Activated naive CD4-positive, alpha-beta T cell treated with anti-CD3 and anti-CD28 coated beads, Interleukin-2, amount 50 U/mL, for 24 hours (primary cell): Measurements from ENCODE around the gene CREB3L1.
A peak's percentile ranks its signal among the peaks of the same experiment; 100 is the strongest.

Experiments used
- H3K27ac Mint-ChIP-seq: one replicate; pipeline ENCODE4 v1.8.0; 2021; ENCODE audit warnings: mild to moderate bottlenecking, mixed read lengths
- H3K27me3 Mint-ChIP-seq: one replicate; pipeline ENCODE4 v1.8.0; 2021; ENCODE audit warnings: mixed read lengths
- H3K36me3 Mint-ChIP-seq: one replicate; pipeline ENCODE4 v1.8.0; 2021; ENCODE audit warnings: mixed read lengths
- H3K4me1 Mint-ChIP-seq: one replicate; pipeline ENCODE4 v1.8.0; 2021; ENCODE audit warnings: mixed read lengths
- H3K4me3 Mint-ChIP-seq: one replicate; pipeline ENCODE4 v1.8.0; 2021; ENCODE audit warnings: mild to moderate bottlenecking, mixed read lengths
- H3K9me3 Mint-ChIP-seq: one replicate; pipeline ENCODE4 v1.8.0; 2021; ENCODE audit warnings: mixed read lengths

The CREB3L1 gene

DNA sequence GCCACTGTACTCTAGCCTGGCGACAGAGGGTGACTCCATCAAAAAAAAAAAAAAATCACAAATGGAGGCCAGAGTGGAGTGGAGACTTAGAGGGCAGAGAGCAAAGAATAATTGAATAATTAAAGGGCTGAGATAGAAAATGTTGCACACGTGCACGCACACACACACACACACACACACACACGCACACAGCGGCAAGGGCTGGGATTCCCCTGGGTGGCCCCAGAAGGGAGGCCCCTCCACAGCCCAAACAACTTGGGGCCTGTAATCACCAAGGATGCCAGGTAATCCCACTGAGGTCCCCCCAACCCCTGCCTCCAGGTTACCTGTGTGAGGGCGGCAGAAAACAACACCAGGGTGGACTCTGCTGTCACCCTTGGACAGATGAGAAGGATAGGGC lies 57.8 kb downstream of the CREB3L1 start:
- H3K4me3 Mint-ChIP-seq, result peak overlapping the region; percentile 11
- H3K27me3 Mint-ChIP-seq, result no peaks in the 10 kb centered on the region
- H3K4me1 Mint-ChIP-seq, result peaks cover 86% of the 10 kb centered on the region
- H3K9me3 Mint-ChIP-seq, result no peaks in the 10 kb centered on the region
- H3K27ac Mint-ChIP-seq, result peak overlapping the region; percentile 83
- no peaks in the 10 kb centered on the region for H3K36me3 Mint-ChIP-seq

DNA sequence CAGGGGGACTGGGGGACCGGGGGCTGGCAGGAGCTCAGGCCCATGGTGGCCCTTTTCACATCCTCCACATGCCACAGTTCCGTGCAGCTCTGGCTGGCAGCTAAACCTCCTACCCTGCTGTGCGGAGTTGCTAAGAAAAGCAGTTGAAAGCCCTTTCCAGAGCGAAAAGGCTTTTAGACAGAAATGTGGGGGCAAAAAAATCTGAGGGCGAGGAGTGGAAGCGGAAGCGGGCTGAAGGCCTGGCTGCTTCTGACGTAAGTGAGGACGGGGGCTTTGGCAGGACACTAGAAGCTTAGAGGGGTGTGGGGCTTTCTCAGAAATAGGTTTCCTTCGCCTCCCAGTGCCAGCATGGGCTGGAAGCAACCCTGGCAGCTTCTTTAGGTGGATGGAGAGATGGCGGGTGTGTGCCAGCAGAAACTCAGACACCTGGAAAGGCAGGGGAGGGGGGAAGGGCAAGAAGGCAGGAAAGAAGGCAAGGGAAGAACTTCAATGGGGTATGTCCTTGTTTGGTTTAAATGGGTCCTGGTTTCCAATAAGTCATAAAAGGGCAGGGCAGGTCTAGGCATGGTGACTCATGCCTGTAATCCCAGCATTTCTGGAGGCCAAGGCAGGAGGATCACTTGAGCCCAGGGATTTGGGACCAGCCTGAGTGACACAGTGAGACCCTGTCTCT lies 58.6 kb downstream of the CREB3L1 start:
- H3K27ac Mint-ChIP-seq, result peak overlapping the region; percentile 92
- H3K27me3 Mint-ChIP-seq, result no peaks in the 10 kb centered on the region
- no peaks in the 10 kb centered on the region for H3K9me3 Mint-ChIP-seq
- peak overlapping the region; percentile 16 for H3K4me3 Mint-ChIP-seq
- no peaks in the 10 kb centered on the region for H3K36me3 Mint-ChIP-seq
- H3K4me1 Mint-ChIP-seq, result peaks cover 81% of the 10 kb centered on the region

DNA sequence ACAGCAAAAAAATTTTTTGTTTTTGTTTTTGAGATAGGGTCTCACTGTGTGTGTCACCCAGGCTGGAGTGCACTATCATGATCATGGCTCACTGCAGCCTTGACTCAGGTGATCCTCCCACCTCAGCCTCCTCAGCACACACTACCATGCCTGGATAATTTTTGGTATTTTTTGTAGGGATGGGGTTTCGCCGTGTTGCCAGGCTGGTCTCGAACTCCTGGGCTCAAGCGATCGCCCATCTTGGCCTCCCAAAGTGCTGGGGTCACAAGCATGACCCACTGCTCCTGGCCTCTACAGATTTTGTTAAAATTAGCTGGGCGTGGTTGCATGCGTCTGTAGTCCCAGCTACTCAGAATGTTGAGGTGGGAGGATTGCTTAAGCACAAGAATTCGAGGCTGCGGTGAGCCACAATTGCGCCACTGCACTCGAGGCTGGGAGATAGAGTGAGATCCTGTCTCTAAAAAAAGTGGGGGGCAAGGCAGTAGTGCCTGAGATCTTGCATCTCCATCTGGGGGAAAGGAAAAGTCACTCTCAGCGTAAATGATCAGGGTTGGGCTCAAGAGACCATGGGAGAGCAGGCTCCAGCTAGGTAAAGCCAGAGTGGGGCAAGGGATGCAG lies 59.2 kb downstream of the CREB3L1 start:
- no peaks in the 10 kb centered on the region for H3K36me3 Mint-ChIP-seq
- H3K4me3 Mint-ChIP-seq, result no peak overlapping the region
- H3K27me3 Mint-ChIP-seq, result no peaks in the 10 kb centered on the region
- no peaks in the 10 kb centered on the region for H3K9me3 Mint-ChIP-seq
- peaks cover 81% of the 10 kb centered on the region for H3K4me1 Mint-ChIP-seq
- peak overlapping the region; percentile 51 for H3K27ac Mint-ChIP-seq

DNA sequence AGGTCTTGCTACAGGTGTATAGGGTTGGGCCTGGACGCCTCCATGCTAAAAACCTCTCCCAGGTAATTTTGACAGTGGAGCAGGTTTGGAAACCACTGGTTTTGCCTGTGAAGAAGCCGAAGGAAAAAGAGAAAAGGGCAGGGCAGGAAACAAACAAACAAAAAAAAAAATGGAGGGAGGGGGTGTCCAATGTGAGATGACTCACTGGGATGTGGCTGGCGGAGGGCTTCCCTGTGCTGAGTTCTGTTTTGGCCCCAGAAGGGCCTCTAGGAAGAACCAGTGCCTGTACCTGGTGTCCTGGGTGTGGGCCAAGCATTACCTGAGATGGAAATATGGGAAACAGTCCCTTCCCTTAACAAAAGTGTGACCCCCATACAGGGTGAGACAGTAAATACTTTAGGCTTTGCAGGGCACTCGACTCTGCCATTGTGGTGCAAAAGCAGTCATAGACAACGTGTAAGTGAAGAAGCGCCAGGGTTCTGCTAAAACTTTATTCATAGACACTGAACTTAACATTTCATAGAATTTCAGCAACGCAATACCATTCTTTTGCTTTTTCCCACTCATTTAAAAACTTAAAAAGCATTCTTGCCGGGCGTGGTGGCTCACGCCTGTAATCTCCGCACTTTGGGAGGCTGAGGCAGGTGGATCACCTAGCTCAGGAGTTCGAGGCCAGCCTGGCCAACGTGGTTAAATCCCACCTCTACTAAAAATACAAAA lies 60.3 kb downstream of the CREB3L1 start:
- no peaks in the 10 kb centered on the region for H3K27me3 Mint-ChIP-seq
- H3K27ac Mint-ChIP-seq, result peak overlapping the region; percentile 46
- no peak overlapping the region for H3K4me3 Mint-ChIP-seq
- no peaks in the 10 kb centered on the region for H3K9me3 Mint-ChIP-seq
- no peaks in the 10 kb centered on the region for H3K36me3 Mint-ChIP-seq
- H3K4me1 Mint-ChIP-seq, result peaks cover 85% of the 10 kb centered on the region

DNA sequence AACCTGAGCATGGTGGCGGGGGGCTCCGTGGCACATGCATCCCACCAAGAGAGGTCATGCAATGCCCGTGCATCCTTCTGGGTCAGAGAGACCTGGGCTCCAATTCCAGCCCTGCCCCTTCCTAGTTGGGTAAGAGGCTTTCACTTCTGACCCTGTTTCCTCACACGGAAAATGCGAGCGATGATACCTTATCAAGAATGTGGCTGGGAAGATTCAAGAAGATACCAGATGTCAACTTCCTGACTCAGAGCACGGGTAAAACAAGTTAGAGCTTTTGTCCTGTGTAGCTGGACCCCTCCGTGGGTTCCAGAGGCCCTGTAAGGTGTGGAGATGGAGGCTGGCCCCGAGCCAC lies 61.1 kb downstream of the CREB3L1 start:
- H3K9me3 Mint-ChIP-seq, result no peaks in the 10 kb centered on the region
- H3K4me3 Mint-ChIP-seq, result no peak overlapping the region

DNA sequence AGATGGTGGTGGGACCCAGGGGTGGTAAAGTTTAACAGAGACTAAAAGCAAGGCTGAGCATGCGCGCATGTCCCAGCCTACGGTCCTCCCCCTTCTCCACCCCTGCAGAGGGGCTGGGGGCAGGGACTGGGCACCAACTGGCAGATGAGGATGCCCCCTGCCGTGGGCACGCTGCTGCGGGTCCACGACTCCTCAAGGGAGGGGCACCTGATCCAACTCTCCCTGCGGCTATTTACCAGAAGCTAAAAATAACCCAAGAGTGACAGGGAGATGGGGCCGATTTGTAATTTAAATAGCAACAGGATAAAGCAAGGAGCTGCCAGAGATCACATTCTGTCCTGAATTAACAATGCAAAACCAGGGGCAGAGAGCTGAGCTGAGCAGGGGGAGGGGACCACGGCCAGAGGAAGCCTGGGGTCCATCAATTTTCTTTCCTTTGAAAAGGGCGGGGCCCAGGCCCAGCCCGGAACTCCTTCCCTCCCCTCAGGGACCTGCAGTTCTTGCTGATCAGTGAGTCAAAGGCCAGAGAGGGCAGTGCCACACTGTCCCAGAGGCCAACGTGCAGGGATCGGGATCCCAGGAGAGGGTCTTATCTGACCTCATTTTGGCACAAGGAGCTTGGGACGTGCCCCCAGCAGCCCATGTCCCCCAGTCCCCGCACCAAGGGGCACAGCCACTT lies 61.7 kb downstream of the CREB3L1 start:
- Mint-ChIP-seq H3K4me3 (no peak overlapping the region), H3K27me3 (no peaks in the 10 kb centered on the region), H3K36me3 (no peaks in the 10 kb centered on the region), H3K4me1 (peaks cover 90% of the 10 kb centered on the region), H3K9me3 (no peaks in the 10 kb centered on the region), H3K27ac (no peak overlapping the region)

More for the DNA sequence above, 61.1 kb downstream of the CREB3L1 start:
- no peaks in the 10 kb centered on the region for H3K27me3 Mint-ChIP-seq
- H3K36me3 Mint-ChIP-seq, result no peaks in the 10 kb centered on the region
- H3K27ac Mint-ChIP-seq, result peak overlapping the region; percentile 68
- H3K4me1 Mint-ChIP-seq, result peaks cover 90% of the 10 kb centered on the region

DNA sequence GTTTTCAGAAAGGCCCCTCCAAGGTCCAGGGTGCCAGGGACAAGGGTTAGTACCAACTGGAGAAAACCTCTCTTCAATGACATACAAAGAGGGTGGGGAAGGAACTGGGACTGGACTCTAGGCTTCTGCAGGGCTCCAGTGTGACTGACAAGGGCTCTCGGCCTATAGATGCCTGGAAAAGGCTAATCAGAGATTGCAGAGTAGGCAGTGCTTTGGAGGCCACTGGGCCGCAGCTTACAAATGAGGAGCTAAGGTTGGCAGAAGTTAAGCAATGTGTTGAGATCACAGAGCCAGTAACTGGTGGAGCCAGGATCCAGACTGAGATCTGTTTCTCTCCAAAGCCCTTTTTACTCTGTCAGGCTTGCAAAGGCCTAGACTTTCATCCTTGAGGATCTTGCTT lies 62.4 kb downstream of the CREB3L1 start:
- Mint-ChIP-seq H3K4me1 (peaks cover 90% of the 10 kb centered on the region), H3K36me3 (no peaks in the 10 kb centered on the region), H3K4me3 (no peak overlapping the region), H3K9me3 (no peaks in the 10 kb centered on the region), H3K27ac (peak overlapping the region; percentile 24), H3K27me3 (no peaks in the 10 kb centered on the region)

DNA sequence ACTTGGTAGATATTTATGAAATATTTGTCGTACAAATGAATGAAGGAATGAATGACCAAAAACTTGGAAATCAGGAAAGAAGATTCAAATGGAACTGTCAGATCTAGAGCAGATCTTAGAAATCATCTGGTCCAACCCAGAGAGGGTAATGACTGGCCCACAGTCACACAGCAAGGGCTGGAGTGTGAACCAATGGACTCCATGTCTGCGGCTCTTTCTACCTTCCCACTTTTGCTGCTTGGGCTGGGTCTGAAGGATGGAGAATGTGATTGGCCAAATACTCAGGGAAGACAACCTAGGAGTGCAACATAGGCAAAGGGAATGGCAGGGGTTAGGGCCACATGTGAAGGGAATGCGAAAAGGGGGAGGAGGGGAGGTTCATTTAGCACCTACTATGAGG lies 64.0 kb downstream of the CREB3L1 start:
- Mint-ChIP-seq H3K4me3 (peak overlapping the region; percentile 47), H3K4me1 (peaks cover 90% of the 10 kb centered on the region), H3K9me3 (no peaks in the 10 kb centered on the region), H3K36me3 (no peaks in the 10 kb centered on the region), H3K27me3 (no peaks in the 10 kb centered on the region), H3K27ac (peak overlapping the region; percentile 71)

DNA sequence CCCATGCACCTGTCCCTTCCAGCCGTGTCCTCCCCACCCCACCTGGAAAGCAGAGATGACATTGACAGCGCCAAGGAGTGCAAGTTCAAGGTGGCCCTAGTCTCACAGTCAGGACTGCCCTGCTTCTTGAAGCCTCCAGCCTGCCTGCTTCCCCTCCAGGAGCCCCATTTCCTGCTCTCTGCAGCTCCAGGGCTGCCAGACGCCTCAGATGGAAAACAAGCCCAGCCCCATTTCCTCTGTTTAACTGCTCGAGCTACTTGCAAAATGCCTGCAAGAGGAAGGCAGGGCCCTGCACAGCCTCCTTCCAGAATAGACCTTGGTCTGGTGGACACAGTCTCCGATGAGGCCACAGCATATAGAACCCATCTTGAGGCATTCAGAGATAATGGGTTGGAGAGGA lies 64.8 kb downstream of the CREB3L1 start:
- no peaks in the 10 kb centered on the region for H3K36me3 Mint-ChIP-seq
- peak overlapping the region; percentile 73 for H3K27ac Mint-ChIP-seq
- H3K4me1 Mint-ChIP-seq, result peaks cover 90% of the 10 kb centered on the region
- no peaks in the 10 kb centered on the region for H3K27me3 Mint-ChIP-seq
- H3K9me3 Mint-ChIP-seq, result no peaks in the 10 kb centered on the region
- no peak overlapping the region for H3K4me3 Mint-ChIP-seq

DNA sequence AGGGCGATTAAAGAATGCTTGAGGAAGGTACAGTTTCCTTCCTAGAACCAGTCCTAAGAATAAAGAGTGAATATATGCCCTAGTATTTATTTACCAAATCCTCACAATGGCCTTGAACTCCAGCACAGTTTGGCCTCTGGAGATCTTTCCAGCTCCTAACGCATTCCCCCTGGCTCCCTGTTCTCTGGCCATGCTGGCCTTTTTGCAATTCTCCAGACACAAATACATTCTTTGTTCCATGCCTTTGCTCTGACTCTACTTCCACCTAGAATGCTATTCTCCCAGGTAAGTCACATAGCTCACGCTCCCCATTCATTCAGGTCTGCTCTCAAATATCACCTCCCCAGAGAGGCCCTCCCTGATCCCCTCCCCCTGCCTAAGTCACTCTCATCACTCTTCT lies 66.1 kb downstream of the CREB3L1 start:
- Mint-ChIP-seq H3K4me1 (peaks cover 78% of the 10 kb centered on the region), H3K4me3 (no peak overlapping the region), H3K27me3 (no peaks in the 10 kb centered on the region), H3K27ac (peak overlapping the region; percentile 1), H3K36me3 (no peaks in the 10 kb centered on the region), H3K9me3 (no peaks in the 10 kb centered on the region)

DNA sequence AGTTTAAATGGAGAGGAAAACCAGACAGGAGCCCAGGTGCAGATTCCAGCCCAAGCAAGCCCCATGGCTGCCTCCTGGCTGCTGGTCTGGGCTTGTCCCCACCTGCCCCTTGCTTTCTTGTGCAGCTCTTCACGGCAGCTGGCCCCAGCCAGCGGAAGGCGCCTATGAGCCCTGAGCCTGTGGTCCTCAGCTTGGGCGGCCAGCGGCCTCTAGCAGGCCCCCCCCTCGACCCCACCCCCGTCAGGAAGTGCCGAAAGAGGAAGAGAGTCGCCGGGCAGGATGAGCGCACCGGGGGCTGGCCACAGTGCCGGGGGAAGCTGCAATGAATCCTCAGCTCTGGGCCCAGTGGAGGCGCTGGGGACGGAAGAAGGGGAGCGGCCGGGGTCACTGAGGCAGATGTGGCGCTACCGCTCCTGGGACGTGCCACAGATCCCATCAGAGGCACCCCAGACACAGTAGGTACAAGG lies 67.7 kb downstream of the CREB3L1 start:
- Mint-ChIP-seq H3K4me3 (peak overlapping the region; percentile 90), H3K9me3 (no peaks in the 10 kb centered on the region), H3K27me3 (no peaks in the 10 kb centered on the region), H3K36me3 (no peaks in the 10 kb centered on the region), H3K27ac (peak overlapping the region; percentile 80), H3K4me1 (peaks cover 79% of the 10 kb centered on the region)

DNA sequence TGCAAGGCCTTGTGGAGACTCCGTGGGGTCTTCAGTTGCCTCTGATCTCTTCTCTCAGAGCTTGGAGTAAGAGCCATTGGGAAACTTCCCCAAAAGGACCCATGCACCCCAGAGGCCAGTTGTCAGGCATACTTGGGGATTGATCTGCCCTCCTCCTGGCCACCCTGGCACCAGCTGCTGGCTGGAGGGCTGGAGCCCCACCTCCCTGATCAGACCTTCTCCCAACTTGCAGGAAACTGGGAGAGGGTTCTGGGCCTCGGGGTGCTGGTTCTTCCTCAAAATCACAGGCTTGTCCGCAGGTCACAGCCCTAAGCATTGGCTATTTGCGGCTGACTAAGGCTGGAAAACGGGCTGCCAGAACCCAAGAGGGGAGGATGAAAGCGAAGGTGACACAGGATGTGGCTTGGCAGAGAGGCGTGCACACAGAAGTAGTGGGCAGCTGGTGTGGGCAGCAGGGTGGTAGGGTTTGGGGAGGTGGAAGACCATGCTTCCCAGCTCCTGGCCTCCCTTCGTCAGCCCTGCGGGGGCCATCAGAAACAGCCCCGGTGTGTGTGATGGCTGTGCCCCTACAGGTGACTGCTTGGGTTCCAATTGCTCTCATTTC lies 68.5 kb downstream of the CREB3L1 start:
- no peaks in the 10 kb centered on the region for H3K36me3 Mint-ChIP-seq
- H3K27me3 Mint-ChIP-seq, result no peaks in the 10 kb centered on the region
- H3K9me3 Mint-ChIP-seq, result no peaks in the 10 kb centered on the region
- H3K4me3 Mint-ChIP-seq, result peak overlapping the region; percentile 90
- peak overlapping the region; percentile 80 for H3K27ac Mint-ChIP-seq
- peaks cover 84% of the 10 kb centered on the region for H3K4me1 Mint-ChIP-seq

DNA sequence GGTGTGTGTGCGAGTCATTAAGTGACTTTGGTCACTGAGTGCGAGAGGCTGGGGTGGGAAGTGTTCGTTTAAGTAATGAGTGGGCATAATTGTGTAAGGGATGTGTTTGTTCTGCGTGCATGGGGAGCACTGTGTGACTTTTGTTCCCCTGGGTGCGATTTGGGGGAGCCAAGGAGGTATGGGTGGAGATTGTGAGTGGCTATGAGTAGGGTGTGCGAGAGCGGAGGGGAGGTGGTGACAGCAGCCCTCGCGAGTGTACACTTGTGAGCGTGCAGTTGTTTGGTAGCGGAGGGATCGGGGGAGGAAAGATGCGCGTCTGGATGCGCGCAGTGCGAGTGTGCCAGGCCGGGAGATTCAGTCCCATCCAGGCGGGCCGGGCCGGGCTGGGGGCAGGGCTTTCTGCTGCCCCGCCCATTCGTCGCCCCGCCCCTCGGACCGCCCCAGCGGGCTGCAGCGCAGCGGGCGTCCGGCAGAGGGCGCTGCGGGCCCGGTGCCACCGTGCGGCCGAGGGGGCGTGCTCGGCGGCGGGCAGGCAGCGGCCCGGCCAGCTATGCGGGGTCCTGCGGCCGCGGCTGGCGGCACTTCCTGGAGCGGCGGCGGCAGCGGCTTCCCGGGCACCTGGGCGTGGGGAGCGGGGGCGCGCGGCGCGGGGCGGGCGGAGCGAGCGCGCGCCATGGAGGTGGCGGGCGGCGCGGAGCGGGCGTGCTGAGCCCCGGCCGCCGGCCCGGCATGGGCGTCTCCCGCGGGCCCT lies 69.6 kb downstream of the CREB3L1 start, which contains the start of gene DGKZ:
TSS of gene DGKZ (plus strand) at position 578 of the 751 bp plus-strand sequence. CDS start 197 bp downstream, outside the sequence.
- Mint-ChIP-seq H3K27me3 (no peaks in the 10 kb centered on the region), H3K27ac (peak within 1 kb of the TSS; percentile 96), H3K4me3 (peak within 1 kb of the TSS; percentile 97), H3K9me3 (no peaks in the 10 kb centered on the region), H3K4me1 (peaks cover 84% of the 10 kb centered on the region), H3K36me3 (no peaks in the 10 kb centered on the region)

DNA sequence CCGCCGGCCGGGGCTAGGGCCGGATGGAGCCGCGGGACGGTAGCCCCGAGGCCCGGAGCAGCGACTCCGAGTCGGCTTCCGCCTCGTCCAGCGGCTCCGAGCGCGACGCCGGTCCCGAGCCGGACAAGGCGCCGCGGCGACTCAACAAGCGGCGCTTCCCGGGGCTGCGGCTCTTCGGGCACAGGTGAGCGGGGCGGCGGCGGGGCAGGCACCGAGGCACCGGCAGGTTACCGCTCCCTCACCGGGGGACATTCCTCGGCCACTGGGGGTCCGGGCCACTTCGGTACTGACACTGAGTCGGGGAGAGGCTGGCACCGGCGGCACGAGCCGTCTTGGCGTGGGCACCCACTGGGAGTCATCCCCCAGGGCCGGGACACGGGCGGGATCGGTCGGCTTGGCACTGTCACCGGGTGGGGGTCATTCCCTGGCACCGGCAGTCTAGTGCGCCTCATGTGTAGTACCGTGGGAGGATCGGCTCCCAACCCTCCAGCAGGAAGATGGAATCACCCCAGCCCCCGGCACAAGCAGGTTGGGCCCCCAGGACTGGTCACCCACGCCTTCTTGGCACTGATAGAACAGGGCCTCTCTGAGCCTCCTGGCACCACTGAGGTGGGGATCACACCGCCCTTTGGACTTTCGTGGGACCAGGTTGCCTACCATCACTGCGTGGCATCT lies 70.3 kb downstream of the CREB3L1 start:
- Mint-ChIP-seq H3K4me1 (peaks cover 82% of the 10 kb centered on the region), H3K27ac (peak overlapping the region; percentile 96), H3K4me3 (peak overlapping the region; percentile 97), H3K9me3 (no peaks in the 10 kb centered on the region), H3K27me3 (no peaks in the 10 kb centered on the region), H3K36me3 (no peaks in the 10 kb centered on the region)
